ENCODE results near the gene NFIL3.

- TF ChIP-seq SMC3 (conservative IDR thresholded peaks at IDR 0.05; ENCODE audit: poor library complexity) (no peak), EZH2 (IDR thresholded peaks at IDR 0.05; ENCODE audit: borderline replicate concordance, insufficient read depth, low read length, poor library complexity, severe bottlenecking) (no peak), POLR2AphosphoS5 (IDR thresholded peaks at IDR 0.05) (no peak), RAD21 (conservative IDR thresholded peaks at IDR 0.05) (no peak), EP300 (conservative IDR thresholded peaks at IDR 0.05; ENCODE audit: poor library complexity, severe bottlenecking) (no peak), CTCF (IDR thresholded peaks at IDR 0.05; ENCODE audit: poor library complexity, severe bottlenecking) (no peak)
Measured at GRCh38 chr9:91395553-91396471, 27.8 kb downstream of the NFIL3 start.
